DND-41 (cell line): Measurements from ENCODE around the gene KISS1R.

ENCODE experiments used
- ATAC-seq: fragments of 200-7000 bp; cut with Tn5 transposase; 3 replicates; pipeline ENCODE4 v1.9.1; 2021; ENCODE audit warnings: low read depth; ENCODE audit not compliant: insufficient read depth
- DNase-seq: peaks from one replicate; pipeline ENCODE4 v3.0.0-alpha.2; 2020
- H2AFZ ChIP-seq: 2 replicates; pipeline ENCODE4 v1.6.0; 2012; ENCODE audit warnings: low read depth, low read length
- H3K27ac ChIP-seq: 2 replicates; pipeline ENCODE4 v1.5.1; 2012; ENCODE audit warnings: low read length, inconsistent platforms
- H3K27me3 ChIP-seq: fragments of 200-600 bp; sonication (generic); 2 replicates; pipeline ENCODE4 v1.6.0; 2012; ENCODE audit warnings: low read length, mild to moderate bottlenecking, inconsistent platforms; ENCODE audit not compliant: insufficient read depth, poor library complexity
- H3K36me3 ChIP-seq: 2 replicates; pipeline ENCODE4 v1.5.1; 2012; ENCODE audit warnings: low read length, inconsistent platforms; ENCODE audit not compliant: insufficient read depth
- H3K4me1 ChIP-seq: 2 replicates; pipeline ENCODE4 v1.5.1; 2012; ENCODE audit warnings: mild to moderate bottlenecking, low read length; ENCODE audit not compliant: insufficient read depth
- H3K4me2 ChIP-seq: 2 replicates; pipeline ENCODE4 v1.6.0; 2012; ENCODE audit warnings: mild to moderate bottlenecking, moderate library complexity, low read length, inconsistent platforms; ENCODE audit not compliant: insufficient read depth
- H3K4me3 ChIP-seq, 2 experiments: fragments of 200-600 bp in 1 of 2; shearing (Covaris generic) in 1 of 2; 2 replicates each; pipeline ENCODE4 v1.5.1; 2012 to 2016; ENCODE audit warnings: inconsistent platforms in 2 of 2, low read length in 2 of 2, mild to moderate bottlenecking in 2 of 2, low read depth in 1 of 2, moderate library complexity in 1 of 2
- H3K79me2 ChIP-seq: 2 replicates; pipeline ENCODE4 v1.6.0; 2012; ENCODE audit warnings: low read length, inconsistent platforms; ENCODE audit not compliant: insufficient read depth
- H3K9ac ChIP-seq: 2 replicates; pipeline ENCODE4 v1.6.0; 2012; ENCODE audit warnings: low read depth, mild to moderate bottlenecking, inconsistent platforms, low read length, moderate library complexity
- H3K9me3 ChIP-seq: 2 replicates; pipeline ENCODE4 v1.5.1; 2012; ENCODE audit warnings: low read length, moderate library complexity, mild to moderate bottlenecking, inconsistent platforms; ENCODE audit not compliant: insufficient read depth, severe bottlenecking
- H4K20me1 ChIP-seq: 2 replicates; pipeline ENCODE4 v1.6.0; 2012; ENCODE audit warnings: low read length; ENCODE audit not compliant: insufficient read depth
- EZH2 ChIP-seq: IDR thresholded peaks from 3 replicates; pipeline ENCODE4 v1.6.1; 2012; ENCODE audit warnings: borderline replicate concordance, low read depth, mild to moderate bottlenecking, moderate library complexity, low read length, inconsistent platforms; ENCODE audit not compliant: severe bottlenecking
- TF ChIP-seq, protein P1 (sequence below): IDR thresholded peaks from 2 replicates; pipeline ENCODE4 v1.5.1; 2012; ENCODE audit warnings: borderline replicate concordance, low read length, moderate library complexity, mild to moderate bottlenecking; ENCODE audit not compliant: poor library complexity, severe bottlenecking; ENCODE audit errors: extremely low read depth

KISS1R gene

DNA sequence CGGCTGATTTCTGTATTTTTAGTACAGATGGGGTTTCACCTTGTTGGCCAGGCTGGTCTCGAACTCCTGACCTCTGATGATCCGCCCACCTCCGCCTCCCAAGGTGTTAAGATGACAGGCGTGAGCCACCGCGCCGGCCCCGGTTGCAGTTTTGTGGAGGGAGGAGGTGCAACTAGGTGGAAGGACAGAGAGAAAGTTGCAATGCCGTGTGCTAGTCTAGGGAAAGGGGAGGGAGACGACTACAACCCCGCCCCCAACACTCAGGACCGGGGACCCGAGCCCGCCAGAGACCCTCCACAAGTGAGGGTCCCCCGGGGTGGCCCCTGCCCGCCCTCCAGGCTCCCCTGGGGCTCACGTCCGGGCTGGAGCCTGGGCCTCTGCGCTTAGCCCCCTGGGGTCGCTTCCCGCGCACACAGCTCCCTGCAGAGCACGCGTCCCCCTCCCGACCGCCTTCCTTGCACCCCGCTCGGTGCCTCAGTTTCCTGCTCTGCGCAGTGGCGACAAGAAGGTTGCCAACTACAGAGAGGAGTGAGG is 7.5 kb downstream of the KISS1R start:
- DNase-seq (no peak), ATAC-seq (no peak)
- peak overlapping the region; percentile 80 for H3K27ac ChIP-seq
- H4K20me1 ChIP-seq: peaks cover 15% of the 10 kb centered on the region
- peaks cover 36% of the 10 kb centered on the region for H3K4me1 ChIP-seq
- H3K9ac ChIP-seq: peak overlapping the region; percentile 98
- TF ChIP-seq EZH2: no peak
- TF ChIP-seq, protein P1, sequence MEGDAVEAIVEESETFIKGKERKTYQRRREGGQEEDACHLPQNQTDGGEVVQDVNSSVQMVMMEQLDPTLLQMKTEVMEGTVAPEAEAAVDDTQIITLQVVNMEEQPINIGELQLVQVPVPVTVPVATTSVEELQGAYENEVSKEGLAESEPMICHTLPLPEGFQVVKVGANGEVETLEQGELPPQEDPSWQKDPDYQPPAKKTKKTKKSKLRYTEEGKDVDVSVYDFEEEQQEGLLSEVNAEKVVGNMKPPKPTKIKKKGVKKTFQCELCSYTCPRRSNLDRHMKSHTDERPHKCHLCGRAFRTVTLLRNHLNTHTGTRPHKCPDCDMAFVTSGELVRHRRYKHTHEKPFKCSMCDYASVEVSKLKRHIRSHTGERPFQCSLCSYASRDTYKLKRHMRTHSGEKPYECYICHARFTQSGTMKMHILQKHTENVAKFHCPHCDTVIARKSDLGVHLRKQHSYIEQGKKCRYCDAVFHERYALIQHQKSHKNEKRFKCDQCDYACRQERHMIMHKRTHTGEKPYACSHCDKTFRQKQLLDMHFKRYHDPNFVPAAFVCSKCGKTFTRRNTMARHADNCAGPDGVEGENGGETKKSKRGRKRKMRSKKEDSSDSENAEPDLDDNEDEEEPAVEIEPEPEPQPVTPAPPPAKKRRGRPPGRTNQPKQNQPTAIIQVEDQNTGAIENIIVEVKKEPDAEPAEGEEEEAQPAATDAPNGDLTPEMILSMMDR: no peak
- peaks cover 40% of the 10 kb centered on the region for H3K79me2 ChIP-seq
- no peaks in the 10 kb centered on the region for H3K9me3 ChIP-seq
- H3K4me2 ChIP-seq: peak overlapping the region; percentile 99
- H2AFZ ChIP-seq: peak overlapping the region; percentile 94
- H3K36me3 ChIP-seq: peaks cover 14% of the 10 kb centered on the region
- peak overlapping the region; percentile 99 to 100 for H3K4me3 ChIP-seq
- peaks cover 3% of the 10 kb centered on the region for H3K27me3 ChIP-seq

DNA sequence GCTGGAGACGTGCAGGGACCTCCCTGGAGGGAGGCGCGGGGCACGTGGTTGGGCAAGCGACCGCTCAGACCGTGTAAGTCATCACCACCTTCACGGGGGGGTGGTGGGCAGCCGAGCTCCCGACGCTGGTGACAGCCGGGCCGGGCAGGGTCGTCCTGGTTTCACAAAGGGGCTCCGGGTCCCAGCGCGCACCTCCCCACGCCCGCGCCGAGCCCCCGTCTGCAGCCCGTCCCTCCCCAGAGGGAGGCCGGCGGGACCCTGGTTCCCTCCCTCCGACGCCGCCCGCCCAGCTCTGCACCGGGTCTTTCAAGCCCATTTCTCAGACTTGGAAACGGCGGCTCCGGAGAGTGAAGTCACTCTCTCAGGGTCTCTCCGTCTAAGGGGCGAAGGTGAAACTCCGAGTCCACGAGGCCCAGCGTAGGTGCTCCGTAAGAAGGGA is 8.0 kb downstream of the KISS1R start:
- DNase-seq (no peak), ATAC-seq (peak; percentile 74)
- Histone ChIP-seq H3K4me3 (peak overlapping the region; percentile 99 to 100), H3K36me3 (peaks cover 18% of the 10 kb centered on the region), H4K20me1 (peaks cover 15% of the 10 kb centered on the region), H2AFZ (peak overlapping the region; percentile 94), H3K79me2 (peaks cover 40% of the 10 kb centered on the region), H3K9me3 (no peaks in the 10 kb centered on the region), H3K27ac (peak overlapping the region; percentile 80), H3K4me2 (peak overlapping the region; percentile 99), H3K27me3 (peaks cover 3% of the 10 kb centered on the region), H3K9ac (peak overlapping the region; percentile 98), H3K4me1 (peaks cover 36% of the 10 kb centered on the region)
- TF ChIP-seq EZH2: no peak

DNA sequence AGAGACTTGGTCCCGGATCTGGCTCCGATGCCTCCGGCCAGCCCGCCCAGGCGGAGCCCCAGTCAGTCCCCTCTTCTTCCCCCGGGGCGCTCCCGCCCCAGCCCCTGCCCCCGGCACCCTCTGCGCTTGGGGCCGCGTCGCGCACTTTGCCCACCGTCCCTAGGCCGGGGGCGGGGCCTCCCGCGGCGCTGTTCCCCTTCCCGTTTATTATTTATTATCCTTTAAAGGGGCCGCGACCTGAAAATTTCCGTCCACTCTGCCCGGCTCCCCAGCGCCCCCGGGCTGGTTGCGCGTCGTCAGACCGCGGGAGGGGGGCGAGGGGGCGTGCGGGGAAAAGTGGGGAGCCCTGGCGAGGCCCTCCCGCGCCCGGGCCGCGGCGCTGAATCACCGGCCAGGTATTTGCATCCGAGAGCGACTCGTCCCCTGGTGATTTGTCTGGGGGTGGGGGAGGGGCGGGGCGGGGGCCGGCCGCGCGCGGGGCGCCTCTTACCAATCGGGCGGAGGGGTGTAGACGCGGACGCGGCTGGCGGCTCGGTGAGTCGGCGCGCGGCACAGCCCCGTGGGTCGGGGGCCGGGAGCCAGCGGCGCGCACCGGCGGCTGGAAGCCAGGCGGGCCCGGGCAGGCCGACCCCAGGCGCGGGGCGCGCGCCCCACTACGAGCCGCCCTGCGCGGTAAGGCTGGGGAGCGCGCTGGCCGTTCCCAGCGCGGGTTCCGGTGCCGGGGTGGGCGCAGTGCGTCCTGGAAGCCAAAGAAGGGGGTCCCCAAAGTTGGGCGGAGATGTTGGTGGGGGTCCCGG is 8.6 kb downstream of the KISS1R start, which contains the start of gene ARID3A:
TSS of gene ARID3A (plus strand) at position 510 of the 797 bp plus-strand sequence. CDS start 3,494 bp downstream, outside the sequence.
- peaks cover under 1% of the 10 kb centered on the region for H3K27me3 ChIP-seq
- H3K36me3 ChIP-seq: peaks cover 20% of the 10 kb centered on the region
- H2AFZ ChIP-seq: peak within 1 kb of the TSS; percentile 94
- H3K4me1 ChIP-seq: peaks cover 36% of the 10 kb centered on the region
- H4K20me1 ChIP-seq: peaks cover 15% of the 10 kb centered on the region
- H3K9ac ChIP-seq: peak within 1 kb of the TSS; percentile 98
- H3K9me3 ChIP-seq: no peaks in the 10 kb centered on the region
- H3K27ac ChIP-seq: peak within 1 kb of the TSS; percentile 80
- H3K4me3 ChIP-seq: peak within 1 kb of the TSS; percentile 99 to 100
- peaks cover 40% of the 10 kb centered on the region for H3K79me2 ChIP-seq
- TF ChIP-seq EZH2: peak; percentile 78
- TF ChIP-seq, protein P1: no peak
- peak; percentile 86 for DNase-seq
- H3K4me2 ChIP-seq: peak within 1 kb of the TSS; percentile 99
- ATAC-seq: peak; percentile 72

DNA sequence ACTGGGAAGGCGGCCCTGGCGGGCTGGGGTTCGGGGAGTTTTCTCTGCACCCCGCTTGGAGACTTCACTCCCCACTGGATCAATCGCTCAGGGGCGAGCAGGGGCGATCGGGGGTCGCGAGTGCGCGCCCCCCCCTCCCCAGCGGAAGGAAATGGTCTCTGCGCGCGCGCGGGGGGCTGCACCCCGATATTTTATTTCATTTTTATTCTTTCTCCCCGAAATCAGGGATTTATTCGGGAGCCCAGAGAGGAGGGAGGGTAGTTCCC is 9.1 kb downstream of the KISS1R start:
- Histone ChIP-seq H3K79me2 (peaks cover 40% of the 10 kb centered on the region), H3K4me3 (peak overlapping the region; percentile 99 to 100), H3K4me2 (peak overlapping the region; percentile 99), H3K27ac (peak overlapping the region; percentile 80), H3K9me3 (no peaks in the 10 kb centered on the region), H4K20me1 (peaks cover 15% of the 10 kb centered on the region), H3K27me3 (no peaks in the 10 kb centered on the region), H3K36me3 (peaks cover 24% of the 10 kb centered on the region), H3K4me1 (peaks cover 36% of the 10 kb centered on the region), H2AFZ (peak overlapping the region; percentile 76), H3K9ac (peak overlapping the region; percentile 98)
- no peak for DNase-seq
- ATAC-seq: no peak
- no peak for TF ChIP-seq EZH2
- TF ChIP-seq, protein P1: no peak
